Liver (tissue), 9 donors: ENCODE measurements around the gene XRCC1. TPM values are rescaled to one million over a fixed set of nuclear protein-coding genes. Genes with fewer than 3 reads are reported as not detected.
A peak's percentile ranks its signal among the peaks of the same experiment; 100 is the strongest.

ENCODE experiments used
- DNase-seq: peaks from one replicate; pipeline ENCODE4 v3.0.0-alpha.2; 2017; ENCODE audit warnings: low spot score
- H3K27ac ChIP-seq, 2 donors: one replicate each; pipeline ENCODE4 v1.7.0; 2013; ENCODE audit warnings: inconsistent platforms in 2 of 2, low read length in 2 of 2, control low read depth in 1 of 2, low read depth in 1 of 2, mild to moderate bottlenecking in 1 of 2
- H3K27me3 ChIP-seq, 4 donors: one replicate each; pipeline versions ENCODE4 v1.6.1 to v1.7.0; 2013; ENCODE audit warnings: low read length in 3 of 4, inconsistent platforms in 1 of 4, mild to moderate bottlenecking in 1 of 4, moderate library complexity in 1 of 4; ENCODE audit not compliant: control insufficient read depth in 4 of 4, insufficient read depth in 4 of 4
- H3K36me3 ChIP-seq, 4 donors: one replicate each; pipeline versions ENCODE4 v1.6.1 to v1.7.0; 2013; ENCODE audit warnings: low read length in 3 of 4, mild to moderate bottlenecking in 3 of 4, low read depth in 1 of 4, moderate library complexity in 1 of 4; ENCODE audit not compliant: control insufficient read depth in 4 of 4, insufficient read depth in 3 of 4
- H3K4me1 ChIP-seq, 4 donors: one replicate each; pipeline versions ENCODE4 v1.6.1 to v1.7.0; 2013; ENCODE audit warnings: low read length in 3 of 4, mild to moderate bottlenecking in 3 of 4, moderate library complexity in 1 of 4; ENCODE audit not compliant: control insufficient read depth in 4 of 4, insufficient read depth in 4 of 4
- H3K4me3 ChIP-seq, 3 donors: one replicate each; pipeline versions ENCODE4 v1.6.1 to v1.7.0; 2013; ENCODE audit warnings: low read length in 3 of 3, control low read depth in 1 of 3, low read depth in 1 of 3, mild to moderate bottlenecking in 1 of 3
- H3K9ac ChIP-seq, 2 donors: one replicate each; pipeline ENCODE4 v1.7.0; 2013; ENCODE audit warnings: low read length in 2 of 2, mild to moderate bottlenecking in 2 of 2, moderate library complexity in 2 of 2, control low read depth in 1 of 2, low read depth in 1 of 2
- H3K9me3 ChIP-seq, 4 donors: one replicate each; pipeline versions ENCODE4 v1.6.1 to v1.7.0; 2013; ENCODE audit warnings: low read length in 3 of 4; ENCODE audit not compliant: control insufficient read depth in 4 of 4
- FOXA2 ChIP-seq: IDR thresholded peaks from 2 replicates; pipeline ENCODE4 v1.6.1; 2016; ENCODE audit warnings: antibody characterized with exemption
- HNF4A ChIP-seq, 2 donors: conservative IDR thresholded peaks; 2 replicates each; pipeline ENCODE4 v1.6.1; 2016; ENCODE audit warnings: antibody characterized with exemption in 2 of 2, mild to moderate bottlenecking in 2 of 2
- JUND ChIP-seq, 2 donors: IDR thresholded peaks; 2 replicates each; pipeline ENCODE4 v1.6.1; 2016; ENCODE audit warnings: antibody characterized with exemption in 2 of 2
- NR2F2 ChIP-seq: IDR thresholded peaks from 2 replicates; pipeline ENCODE4 v1.6.1; 2016; ENCODE audit warnings: antibody characterized with exemption
- RXRA ChIP-seq, 2 donors: IDR thresholded peaks; 2 replicates each; pipeline ENCODE4 v1.6.1; 2017 to 2018; ENCODE audit warnings: antibody characterized with exemption in 2 of 2, mild to moderate bottlenecking in 1 of 2
- YY1 ChIP-seq: IDR thresholded peaks from 2 replicates; pipeline ENCODE4 v1.6.1; 2016; ENCODE audit warnings: antibody characterized with exemption, mild to moderate bottlenecking
- WGBS: extraction: QIAGEN DNeasy Blood & Tissue Kit; methylation state at CpG from one replicate; pipeline ENCODE4 v1.1.7; 2013; 5-methylcytosine and 5-hydroxymethylcytosine counted together
- polyA plus RNA-seq, 2 donors: library from polyadenylated mRNA; stranded (reverse) in 1 of 2; unstranded in 1 of 2; fragments of 200-250 nt in 1 of 2; fragments of >200 nt in 1 of 2; fragmentation: Nextera tagmentation in 1 of 2; extraction: Ambion mirVana in 1 of 2; gene quantifications; one replicate each; pipeline versions ENCODE4 v1.2.1 to v1.2.3, GENCODE V29; 2013 to 2015
- total RNA-seq, 2 donors: library from RNA; depleted of rRNA; stranded (reverse); fragments of >200 nt; gene quantifications; one replicate each; pipeline ENCODE4 v1.2.3, GENCODE V29; 2014
- TF ChIP-seq, protein P1 (sequence below): IDR thresholded peaks from 2 replicates; pipeline ENCODE4 v1.6.1; 2016; ENCODE audit warnings: antibody characterized with exemption, mild to moderate bottlenecking
- TF ChIP-seq, protein P2 (sequence below): IDR thresholded peaks from 2 replicates; pipeline ENCODE4 v1.6.1; 2016; ENCODE audit warnings: antibody characterized with exemption
- TF ChIP-seq, protein P3 (sequence below): fragments of 150-350 bp; IDR thresholded peaks from 2 replicates; pipeline ENCODE4 v1.5.1; 2017; ENCODE audit warnings: improper control_type of control experiment, low read depth, low read length; ENCODE audit not compliant: missing input control
- TF ChIP-seq, protein P4 (sequence below): IDR thresholded peaks from 2 replicates; pipeline ENCODE4 v1.6.1; 2016; ENCODE audit warnings: antibody characterized with exemption
- donor health status: healthy.
- donor health status: healthy.
- donor health status: healthy.
- donor health status: healthy.
- donor health status: healthy.

XRCC1 gene
- total and polyA plus RNA-seq, 4 donors = 3.6 to 9.8 (median 4.9) TPM

DNA sequence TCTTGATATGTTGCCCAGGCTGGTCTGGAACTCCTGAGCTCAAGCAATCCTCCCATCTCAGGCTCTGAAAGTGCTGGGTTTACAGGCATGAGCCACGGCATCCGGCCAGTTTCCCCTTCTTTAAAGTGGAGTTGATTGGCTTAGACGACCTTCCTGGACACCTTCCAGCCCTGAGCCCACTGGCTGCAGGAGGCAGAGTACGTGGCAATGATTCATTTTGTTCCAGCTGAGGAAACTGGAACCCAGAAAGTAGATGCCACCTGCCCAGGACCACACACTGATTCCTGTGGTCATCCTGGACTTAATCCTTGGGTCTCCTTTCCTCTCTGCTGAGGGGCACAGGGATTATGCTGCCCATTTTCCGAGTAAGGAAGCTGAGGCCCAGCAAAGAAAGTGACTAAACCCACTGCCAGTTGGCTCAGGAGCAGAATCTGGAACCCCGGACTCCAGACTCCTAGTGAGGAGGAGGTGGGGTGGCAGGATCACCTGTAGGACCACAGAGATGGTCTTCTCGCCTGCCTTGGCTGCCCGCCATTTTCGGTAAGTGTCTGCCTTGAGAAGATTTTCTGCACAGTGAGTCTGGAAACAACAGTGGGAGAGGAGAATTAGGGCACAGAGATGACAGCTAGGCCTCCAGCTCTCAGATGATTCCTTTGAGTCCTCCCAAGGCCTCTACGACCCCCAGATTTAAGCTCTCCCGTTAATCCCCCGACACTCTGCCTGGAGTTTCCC, 737 bp downstream of the XRCC1 start:
- Histone ChIP-seq H3K4me1 (peaks cover 2 to 16% (median 13%) of the 10 kb centered on the region in 4 donors), H3K27me3 (no peaks in the 10 kb centered on the region), H3K9me3 (no peaks in the 10 kb centered on the region), H3K27ac (peak overlapping the region; percentile 57 to 75), H3K9ac (peak overlapping the region; percentile 92 to 96), H3K4me3 (peak overlapping the region; percentile 58 to 92 (median 75)), H3K36me3 (no peaks in the 10 kb centered on the region)
- DNase-seq = no peak
- 37% methylated on average over 12 of the region's 12 CpGs for WGBS
- TF ChIP-seq, protein P1, sequence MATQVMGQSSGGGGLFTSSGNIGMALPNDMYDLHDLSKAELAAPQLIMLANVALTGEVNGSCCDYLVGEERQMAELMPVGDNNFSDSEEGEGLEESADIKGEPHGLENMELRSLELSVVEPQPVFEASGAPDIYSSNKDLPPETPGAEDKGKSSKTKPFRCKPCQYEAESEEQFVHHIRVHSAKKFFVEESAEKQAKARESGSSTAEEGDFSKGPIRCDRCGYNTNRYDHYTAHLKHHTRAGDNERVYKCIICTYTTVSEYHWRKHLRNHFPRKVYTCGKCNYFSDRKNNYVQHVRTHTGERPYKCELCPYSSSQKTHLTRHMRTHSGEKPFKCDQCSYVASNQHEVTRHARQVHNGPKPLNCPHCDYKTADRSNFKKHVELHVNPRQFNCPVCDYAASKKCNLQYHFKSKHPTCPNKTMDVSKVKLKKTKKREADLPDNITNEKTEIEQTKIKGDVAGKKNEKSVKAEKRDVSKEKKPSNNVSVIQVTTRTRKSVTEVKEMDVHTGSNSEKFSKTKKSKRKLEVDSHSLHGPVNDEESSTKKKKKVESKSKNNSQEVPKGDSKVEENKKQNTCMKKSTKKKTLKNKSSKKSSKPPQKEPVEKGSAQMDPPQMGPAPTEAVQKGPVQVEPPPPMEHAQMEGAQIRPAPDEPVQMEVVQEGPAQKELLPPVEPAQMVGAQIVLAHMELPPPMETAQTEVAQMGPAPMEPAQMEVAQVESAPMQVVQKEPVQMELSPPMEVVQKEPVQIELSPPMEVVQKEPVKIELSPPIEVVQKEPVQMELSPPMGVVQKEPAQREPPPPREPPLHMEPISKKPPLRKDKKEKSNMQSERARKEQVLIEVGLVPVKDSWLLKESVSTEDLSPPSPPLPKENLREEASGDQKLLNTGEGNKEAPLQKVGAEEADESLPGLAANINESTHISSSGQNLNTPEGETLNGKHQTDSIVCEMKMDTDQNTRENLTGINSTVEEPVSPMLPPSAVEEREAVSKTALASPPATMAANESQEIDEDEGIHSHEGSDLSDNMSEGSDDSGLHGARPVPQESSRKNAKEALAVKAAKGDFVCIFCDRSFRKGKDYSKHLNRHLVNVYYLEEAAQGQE = no peak
- TF ChIP-seq, protein P2, sequence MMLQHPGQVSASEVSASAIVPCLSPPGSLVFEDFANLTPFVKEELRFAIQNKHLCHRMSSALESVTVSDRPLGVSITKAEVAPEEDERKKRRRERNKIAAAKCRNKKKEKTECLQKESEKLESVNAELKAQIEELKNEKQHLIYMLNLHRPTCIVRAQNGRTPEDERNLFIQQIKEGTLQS = no peak
- TF ChIP-seq RXRA (IDR thresholded peaks at IDR 0.05) (no peak), JUND (IDR thresholded peaks at IDR 0.05) (no peak), NR2F2 (no peak), FOXA2 (no peak)
- TF ChIP-seq, protein P3, sequence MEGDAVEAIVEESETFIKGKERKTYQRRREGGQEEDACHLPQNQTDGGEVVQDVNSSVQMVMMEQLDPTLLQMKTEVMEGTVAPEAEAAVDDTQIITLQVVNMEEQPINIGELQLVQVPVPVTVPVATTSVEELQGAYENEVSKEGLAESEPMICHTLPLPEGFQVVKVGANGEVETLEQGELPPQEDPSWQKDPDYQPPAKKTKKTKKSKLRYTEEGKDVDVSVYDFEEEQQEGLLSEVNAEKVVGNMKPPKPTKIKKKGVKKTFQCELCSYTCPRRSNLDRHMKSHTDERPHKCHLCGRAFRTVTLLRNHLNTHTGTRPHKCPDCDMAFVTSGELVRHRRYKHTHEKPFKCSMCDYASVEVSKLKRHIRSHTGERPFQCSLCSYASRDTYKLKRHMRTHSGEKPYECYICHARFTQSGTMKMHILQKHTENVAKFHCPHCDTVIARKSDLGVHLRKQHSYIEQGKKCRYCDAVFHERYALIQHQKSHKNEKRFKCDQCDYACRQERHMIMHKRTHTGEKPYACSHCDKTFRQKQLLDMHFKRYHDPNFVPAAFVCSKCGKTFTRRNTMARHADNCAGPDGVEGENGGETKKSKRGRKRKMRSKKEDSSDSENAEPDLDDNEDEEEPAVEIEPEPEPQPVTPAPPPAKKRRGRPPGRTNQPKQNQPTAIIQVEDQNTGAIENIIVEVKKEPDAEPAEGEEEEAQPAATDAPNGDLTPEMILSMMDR = no peak

DNA sequence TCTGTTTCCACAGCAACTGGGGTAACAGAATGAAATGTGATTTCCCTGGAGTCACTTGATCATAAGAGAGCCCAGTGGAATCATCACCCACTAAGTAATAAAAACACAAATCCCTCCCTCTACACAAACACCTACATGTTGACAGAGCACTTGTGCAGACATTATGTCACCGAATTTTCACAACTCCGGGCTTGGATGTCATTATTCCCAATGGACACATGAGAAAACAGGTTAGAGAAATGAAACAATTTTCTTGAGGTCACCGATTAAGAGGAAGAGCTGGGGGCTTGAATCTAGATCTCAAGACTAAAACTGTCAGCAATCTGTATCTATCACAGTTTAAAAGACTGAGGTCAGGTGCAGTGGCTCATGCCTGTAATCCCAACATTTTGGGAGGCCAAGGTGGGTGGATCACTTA, 3.1 kb downstream of the XRCC1 start:
- DNase-seq = no peak
- Histone ChIP-seq H3K4me3 (no peak overlapping the region), H3K27me3 (no peaks in the 10 kb centered on the region), H3K27ac (no peak overlapping the region), H3K9me3 (no peaks in the 10 kb centered on the region), H3K4me1 (peaks cover 2 to 16% (median 13%) of the 10 kb centered on the region in 4 donors), H3K36me3 (no peaks in the 10 kb centered on the region), H3K9ac (no peak overlapping the region)
- 72% methylated on average over 3 of the region's 3 CpGs for WGBS
- TF ChIP-seq, protein P4, sequence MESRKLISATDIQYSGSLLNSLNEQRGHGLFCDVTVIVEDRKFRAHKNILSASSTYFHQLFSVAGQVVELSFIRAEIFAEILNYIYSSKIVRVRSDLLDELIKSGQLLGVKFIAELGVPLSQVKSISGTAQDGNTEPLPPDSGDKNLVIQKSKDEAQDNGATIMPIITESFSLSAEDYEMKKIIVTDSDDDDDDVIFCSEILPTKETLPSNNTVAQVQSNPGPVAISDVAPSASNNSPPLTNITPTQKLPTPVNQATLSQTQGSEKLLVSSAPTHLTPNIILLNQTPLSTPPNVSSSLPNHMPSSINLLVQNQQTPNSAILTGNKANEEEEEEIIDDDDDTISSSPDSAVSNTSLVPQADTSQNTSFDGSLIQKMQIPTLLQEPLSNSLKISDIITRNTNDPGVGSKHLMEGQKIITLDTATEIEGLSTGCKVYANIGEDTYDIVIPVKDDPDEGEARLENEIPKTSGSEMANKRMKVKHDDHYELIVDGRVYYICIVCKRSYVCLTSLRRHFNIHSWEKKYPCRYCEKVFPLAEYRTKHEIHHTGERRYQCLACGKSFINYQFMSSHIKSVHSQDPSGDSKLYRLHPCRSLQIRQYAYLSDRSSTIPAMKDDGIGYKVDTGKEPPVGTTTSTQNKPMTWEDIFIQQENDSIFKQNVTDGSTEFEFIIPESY = no peak
- no peak for TF ChIP-seq HNF4A (conservative IDR thresholded peaks at IDR 0.05)
- TF ChIP-seq YY1 = no peak
- no peak for TF ChIP-seq NR2F2
